Spleen (tissue), 7 donors: ENCODE measurements around the gene IL6R.

Source experiments
- POLR2A ChIP-seq, 3 donors: fragments of 450-650 bp; IDR thresholded peaks; one replicate each; pipeline ENCODE4 v1.5.1; 2017; ENCODE audit warnings: antibody characterized with exemption in 3 of 3, mild to moderate bottlenecking in 1 of 3
- POLR2AphosphoS5 ChIP-seq, 3 donors: sonication (generic); formaldehyde crosslinking; IDR thresholded peaks; one replicate each; pipeline ENCODE4 v1.5.1; 2017; ENCODE audit warnings: antibody characterized with exemption in 3 of 3
- TF ChIP-seq, protein P1 (sequence below), 11 experiments: fragments of 200-600 bp in 7 of 11; fragments of 450-650 bp in 4 of 11; sonication (generic) in 4 of 11; IDR thresholded peaks in 8 of 11; conservative IDR thresholded peaks in 3 of 11; 1 replicate in 7 of 11; 2 replicates in 4 of 11; pipeline versions ENCODE4 v1.4.0 to v1.8.0; 2016 to 2021; ENCODE audit warnings: antibody characterized with exemption in 11 of 11, inconsistent platforms in 4 of 11, mild to moderate bottlenecking in 1 of 11
- donor health status: DM: no; HTN: no; CAD: no; lungs with moderate emphysema.
- donor health status: DM: no; HTN: no; CAD: no.
- donor health status: DM: no; HTN: no; CAD: no.

DNA sequence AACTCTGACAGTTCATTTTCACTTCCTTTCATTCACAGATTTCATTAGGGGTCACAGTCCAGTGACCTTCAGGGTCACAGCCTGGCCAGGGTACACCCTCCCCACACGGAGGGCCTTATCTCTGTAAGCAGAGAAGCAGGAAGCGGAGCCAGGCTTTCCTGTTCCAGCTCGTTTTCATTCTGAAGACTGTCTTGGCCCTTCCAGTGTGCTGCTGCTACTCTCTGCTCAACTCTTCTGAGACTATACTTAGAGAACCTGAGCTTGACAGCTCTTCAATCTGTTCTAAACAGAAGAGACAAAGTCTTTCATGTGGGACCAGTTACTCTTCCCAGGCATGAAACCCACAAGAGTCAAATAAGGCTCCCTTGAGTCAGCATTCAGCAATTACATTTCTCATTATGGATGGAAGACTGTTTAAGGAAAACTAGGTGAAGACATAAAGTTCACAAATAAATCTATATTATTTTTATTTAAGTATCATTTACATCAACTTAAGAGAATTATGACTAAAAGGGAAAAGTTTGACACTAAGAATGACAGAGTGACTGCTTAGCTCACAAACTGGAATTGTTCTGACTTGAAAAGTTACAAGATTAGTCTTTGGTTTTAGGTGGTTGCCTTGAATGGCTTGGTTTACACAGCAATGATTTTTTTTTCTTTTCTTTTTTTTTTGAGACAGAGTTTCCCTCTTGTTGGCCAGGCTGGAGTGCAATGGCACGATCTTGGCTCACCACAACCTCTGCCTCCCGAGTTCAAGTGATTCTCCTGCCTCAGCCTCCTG, 92.1 kb downstream of the IL6R start:
- TF ChIP-seq, protein P1, sequence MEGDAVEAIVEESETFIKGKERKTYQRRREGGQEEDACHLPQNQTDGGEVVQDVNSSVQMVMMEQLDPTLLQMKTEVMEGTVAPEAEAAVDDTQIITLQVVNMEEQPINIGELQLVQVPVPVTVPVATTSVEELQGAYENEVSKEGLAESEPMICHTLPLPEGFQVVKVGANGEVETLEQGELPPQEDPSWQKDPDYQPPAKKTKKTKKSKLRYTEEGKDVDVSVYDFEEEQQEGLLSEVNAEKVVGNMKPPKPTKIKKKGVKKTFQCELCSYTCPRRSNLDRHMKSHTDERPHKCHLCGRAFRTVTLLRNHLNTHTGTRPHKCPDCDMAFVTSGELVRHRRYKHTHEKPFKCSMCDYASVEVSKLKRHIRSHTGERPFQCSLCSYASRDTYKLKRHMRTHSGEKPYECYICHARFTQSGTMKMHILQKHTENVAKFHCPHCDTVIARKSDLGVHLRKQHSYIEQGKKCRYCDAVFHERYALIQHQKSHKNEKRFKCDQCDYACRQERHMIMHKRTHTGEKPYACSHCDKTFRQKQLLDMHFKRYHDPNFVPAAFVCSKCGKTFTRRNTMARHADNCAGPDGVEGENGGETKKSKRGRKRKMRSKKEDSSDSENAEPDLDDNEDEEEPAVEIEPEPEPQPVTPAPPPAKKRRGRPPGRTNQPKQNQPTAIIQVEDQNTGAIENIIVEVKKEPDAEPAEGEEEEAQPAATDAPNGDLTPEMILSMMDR (IDR thresholded peaks at IDR 0.05 in 8 of 11, conservative IDR thresholded peaks at IDR 0.05 in 3 of 11): no peak
- TF ChIP-seq POLR2A (IDR thresholded peaks at IDR 0.05): no peak
- peak in 2 of 3 donors; percentile 72 to 84 for TF ChIP-seq POLR2AphosphoS5 (IDR thresholded peaks at IDR 0.05)
